Trophoblast cell (in vitro differentiated cells and primary cell): ENCODE measurements around the gene HMCES.
A peak's percentile ranks its signal among the peaks of the same experiment; 100 is the strongest.

Source experiments
- DNase-seq, 2 donors: peaks; one replicate each; pipeline ENCODE4 v3.0.0-alpha.2; 2016
- H2AFZ ChIP-seq: 2 replicates; pipeline ENCODE4 v1.6.1; 2013; ENCODE audit warnings: low read length, moderate library complexity, mild to moderate bottlenecking; ENCODE audit not compliant: insufficient read depth, poor library complexity
- H2AK5ac ChIP-seq: 2 replicates; pipeline ENCODE4 v1.6.1; 2013; ENCODE audit warnings: mild to moderate bottlenecking, low read length
- H2BK120ac ChIP-seq: 2 replicates; pipeline ENCODE4 v1.6.1; 2013; ENCODE audit warnings: low read length, mild to moderate bottlenecking, moderate library complexity; ENCODE audit not compliant: insufficient read depth, poor library complexity
- H2BK12ac ChIP-seq: 2 replicates; pipeline ENCODE4 v1.6.1; 2013; ENCODE audit warnings: mild to moderate bottlenecking, low read length, moderate library complexity
- H2BK5ac ChIP-seq: 2 replicates; pipeline ENCODE4 v1.6.1; 2013; ENCODE audit warnings: low read length, low read depth, moderate library complexity, mild to moderate bottlenecking; ENCODE audit not compliant: poor library complexity
- H3K14ac ChIP-seq: 2 replicates; pipeline ENCODE4 v1.6.1; 2013; ENCODE audit warnings: mild to moderate bottlenecking, low read length
- H3K18ac ChIP-seq: 2 replicates; pipeline ENCODE4 v1.6.1; 2013; ENCODE audit warnings: mild to moderate bottlenecking, low read length
- H3K23ac ChIP-seq: 2 replicates; pipeline ENCODE4 v1.6.1; 2013; ENCODE audit warnings: low read length
- H3K27ac ChIP-seq: 2 replicates; pipeline ENCODE4 v1.5.1; 2013; ENCODE audit warnings: low read depth, mild to moderate bottlenecking, inconsistent platforms, low read length, moderate library complexity
- H3K27me3 ChIP-seq: 2 replicates; pipeline ENCODE4 v1.6.1; 2013; ENCODE audit warnings: inconsistent platforms, mild to moderate bottlenecking, low read length, moderate library complexity; ENCODE audit not compliant: insufficient read depth
- H3K36me3 ChIP-seq, 2 experiments: 1 replicate in 1 of 2; 2 replicates in 1 of 2; pipeline ENCODE4 v1.6.1; 2013; ENCODE audit warnings: low read length in 2 of 2, mild to moderate bottlenecking in 2 of 2, moderate library complexity in 1 of 2; ENCODE audit not compliant: insufficient read depth in 2 of 2, control insufficient read depth in 1 of 2
- H3K4ac ChIP-seq: 2 replicates; pipeline ENCODE4 v1.6.1; 2013; ENCODE audit warnings: low read depth, mild to moderate bottlenecking, low read length, moderate library complexity
- H3K4me1 ChIP-seq, 2 experiments: 1 replicate in 1 of 2; 2 replicates in 1 of 2; pipeline ENCODE4 v1.6.1; 2013; ENCODE audit warnings: low read length in 2 of 2, mild to moderate bottlenecking in 2 of 2, moderate library complexity in 1 of 2; ENCODE audit not compliant: insufficient read depth in 2 of 2, control insufficient read depth in 1 of 2
- H3K4me2 ChIP-seq: 2 replicates; pipeline ENCODE4 v1.6.1; 2013; ENCODE audit warnings: inconsistent platforms, mild to moderate bottlenecking, low read length, moderate library complexity
- H3K4me3 ChIP-seq: 2 replicates; pipeline ENCODE4 v1.5.1; 2013; ENCODE audit warnings: mild to moderate bottlenecking, low read depth, low read length, inconsistent platforms
- H3K79me1 ChIP-seq: one replicate; pipeline ENCODE4 v1.6.1; 2013; ENCODE audit warnings: low read length
- H3K79me2 ChIP-seq: 2 replicates; pipeline ENCODE4 v1.6.1; 2013; ENCODE audit warnings: low read length, mild to moderate bottlenecking; ENCODE audit not compliant: control insufficient read depth, insufficient read depth, poor library complexity
- H3K9ac ChIP-seq: 2 replicates; pipeline ENCODE4 v1.6.1; 2013; ENCODE audit warnings: mild to moderate bottlenecking, low read length
- H3K9me3 ChIP-seq: 2 replicates; pipeline ENCODE4 v1.6.1; 2013; ENCODE audit warnings: low read depth, mild to moderate bottlenecking, control low read depth, inconsistent platforms, low read length; ENCODE audit not compliant: insufficient read depth
- H4K12ac ChIP-seq: 2 replicates; pipeline ENCODE4 v1.6.1; 2013; ENCODE audit warnings: low read depth, mild to moderate bottlenecking, low read length, moderate library complexity
- H4K8ac ChIP-seq: 2 replicates; pipeline ENCODE4 v1.6.1; 2013; ENCODE audit warnings: low read depth, mild to moderate bottlenecking, low read length, moderate library complexity
- H4K91ac ChIP-seq: one replicate; pipeline ENCODE4 v1.6.1; 2013; ENCODE audit warnings: low read depth, mild to moderate bottlenecking, low read length, moderate library complexity
- WGBS: extraction: QIAGEN DNeasy Blood & Tissue Kit; methylation state at CpG from one replicate; pipeline ENCODE4 v1.1.7; 2013; ENCODE audit warnings: missing lambda C conversion rate; ENCODE audit not compliant: insufficient read length, insufficient coverage; ENCODE audit errors: extremely low coverage; 5-methylcytosine and 5-hydroxymethylcytosine counted together

HMCES gene

DNA sequence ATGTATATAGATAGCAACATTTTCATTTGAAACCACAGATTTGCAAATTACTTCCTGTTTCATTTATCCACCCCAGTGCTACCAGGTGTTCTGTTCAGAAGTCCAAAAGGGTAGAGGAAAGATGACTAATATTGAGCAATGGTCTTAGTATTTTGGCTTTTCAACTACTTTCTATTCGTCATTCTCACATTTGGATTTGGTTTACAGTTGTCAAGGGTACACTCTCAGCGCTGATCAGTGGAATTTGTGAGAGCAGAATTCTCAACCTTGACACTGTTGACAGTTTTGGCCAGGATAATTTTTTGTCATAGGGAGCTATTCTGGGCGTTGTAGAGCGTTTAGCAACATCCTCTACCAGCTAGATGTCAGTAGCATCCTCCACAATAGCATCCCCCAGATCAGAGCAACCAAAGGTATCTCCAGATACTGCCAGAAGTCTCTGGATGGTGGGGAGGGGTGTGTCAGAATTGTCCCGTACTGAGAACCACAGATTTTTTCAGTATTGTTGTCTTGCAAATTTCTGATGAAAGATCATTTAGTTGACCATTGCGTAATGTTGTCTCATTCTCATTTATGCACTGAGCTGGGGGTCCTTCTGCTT, 4.2 kb downstream of the HMCES start:
- Histone ChIP-seq H3K4me1 (peaks cover 0 to 4% of the 10 kb centered on the region in 2 experiments), H3K79me2 (peaks cover 6% of the 10 kb centered on the region), H3K79me1 (peaks cover 9% of the 10 kb centered on the region), H3K27ac (no peak overlapping the region), H3K23ac (peak overlapping the region; percentile 81), H2AFZ (no peak overlapping the region), H4K91ac (no peak overlapping the region), H3K36me3 (peaks cover 1 to 6% of the 10 kb centered on the region in 2 experiments), H4K12ac (no peak overlapping the region), H3K4me3 (no peak overlapping the region), H4K8ac (no peak overlapping the region), H3K14ac (no peak overlapping the region), H2BK120ac (no peak overlapping the region), H3K4me2 (no peak overlapping the region), H3K9ac (no peak overlapping the region), H2BK12ac (no peak overlapping the region), H3K18ac (no peak overlapping the region), H3K4ac (no peak overlapping the region), H2AK5ac (no peak overlapping the region), H3K27me3 (no peaks in the 10 kb centered on the region), H3K9me3 (no peaks in the 10 kb centered on the region), H2BK5ac (no peak overlapping the region)
- DNase-seq, result no peak
- WGBS, result no CpG with 5 or more reads among the region's 6 CpGs

GRCh38 chr3:129286081-129286480, 7.4 kb downstream of the HMCES start:
- no peaks in the 10 kb centered on the region for H3K27me3 ChIP-seq
- H3K14ac ChIP-seq, result no peak overlapping the region
- H3K4me3 ChIP-seq, result no peak overlapping the region
- H4K91ac ChIP-seq, result no peak overlapping the region
- H3K79me1 ChIP-seq, result no peaks in the 10 kb centered on the region
- H2AFZ ChIP-seq, result no peak overlapping the region
- H3K23ac ChIP-seq, result no peak overlapping the region
- H3K4me2 ChIP-seq, result no peak overlapping the region
- no peak overlapping the region for H4K8ac ChIP-seq
- H3K27ac ChIP-seq, result no peak overlapping the region
- no peak overlapping the region for H2BK120ac ChIP-seq
- H3K36me3 ChIP-seq, result peaks cover 19 to 20% of the 10 kb centered on the region in 2 experiments
- WGBS, result no CpG with 5 or more reads among the region's 2 CpGs
- no peak overlapping the region for H3K9ac ChIP-seq
- no peak overlapping the region for H3K18ac ChIP-seq
- H4K12ac ChIP-seq, result no peak overlapping the region
- no peak overlapping the region for H2BK12ac ChIP-seq
- no peak overlapping the region for H2BK5ac ChIP-seq
- H3K79me2 ChIP-seq, result no peaks in the 10 kb centered on the region
- no peaks in the 10 kb centered on the region for H3K9me3 ChIP-seq
- no peak overlapping the region for H3K4ac ChIP-seq
- H2AK5ac ChIP-seq, result no peak overlapping the region
- DNase-seq, result no peak
- no peaks in the 10 kb centered on the region for H3K4me1 ChIP-seq

DNA sequence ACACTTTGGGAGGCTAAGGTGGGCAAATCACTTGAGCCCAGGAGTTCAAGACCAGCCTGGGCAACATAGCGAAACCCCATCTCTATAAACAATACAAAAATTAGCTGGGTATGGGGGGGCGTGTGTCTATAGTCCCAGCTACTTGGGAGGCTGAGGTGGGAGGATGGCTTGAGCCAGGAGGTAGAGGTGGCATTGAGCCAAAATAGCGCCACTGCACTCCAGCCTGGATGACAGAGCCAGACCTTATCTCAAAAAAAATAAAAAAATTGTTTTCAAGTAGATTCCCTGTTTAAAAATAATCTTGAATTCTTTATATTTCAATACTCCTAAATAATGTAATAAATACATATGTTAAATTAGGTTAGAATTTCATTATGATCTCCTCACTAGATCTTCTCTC, 9.8 kb downstream of the HMCES start:
- H3K27ac ChIP-seq, result no peak overlapping the region
- H2BK120ac ChIP-seq, result no peak overlapping the region
- H3K79me1 ChIP-seq, result no peaks in the 10 kb centered on the region
- H3K4me3 ChIP-seq, result no peak overlapping the region
- H3K9ac ChIP-seq, result no peak overlapping the region
- H3K18ac ChIP-seq, result no peak overlapping the region
- no peak overlapping the region for H2BK5ac ChIP-seq
- peaks cover 18 to 24% of the 10 kb centered on the region in 2 experiments for H3K36me3 ChIP-seq
- H3K79me2 ChIP-seq, result no peaks in the 10 kb centered on the region
- H2AK5ac ChIP-seq, result no peak overlapping the region
- no CpG with 5 or more reads among the region's 3 CpGs for WGBS
- no peak overlapping the region for H3K14ac ChIP-seq
- no peak overlapping the region for H3K4ac ChIP-seq
- H4K12ac ChIP-seq, result no peak overlapping the region
- no peak overlapping the region for H2BK12ac ChIP-seq
- no peaks in the 10 kb centered on the region for H3K27me3 ChIP-seq
- H3K23ac ChIP-seq, result no peak overlapping the region
- no peak overlapping the region for H3K4me2 ChIP-seq
- DNase-seq, result no peak
- no peak overlapping the region for H2AFZ ChIP-seq
- H3K4me1 ChIP-seq, result no peaks in the 10 kb centered on the region
- H4K8ac ChIP-seq, result no peak overlapping the region
- H4K91ac ChIP-seq, result no peak overlapping the region
- H3K9me3 ChIP-seq, result no peaks in the 10 kb centered on the region

- Histone ChIP-seq H3K9me3 (no peaks in the 10 kb centered on the region), H3K4me2 (no peak overlapping the region), H2BK120ac (no peak overlapping the region), H3K18ac (no peak overlapping the region), H3K4me1 (no peaks in the 10 kb centered on the region), H4K91ac (no peak overlapping the region), H3K27ac (no peak overlapping the region), H3K4ac (no peak overlapping the region), H2BK12ac (no peak overlapping the region), H3K27me3 (no peaks in the 10 kb centered on the region), H3K4me3 (no peak overlapping the region), H3K14ac (no peak overlapping the region), H3K79me2 (no peaks in the 10 kb centered on the region), H3K79me1 (no peaks in the 10 kb centered on the region), H2AK5ac (no peak overlapping the region), H3K36me3 (peaks cover 18 to 26% of the 10 kb centered on the region in 2 experiments), H4K12ac (no peak overlapping the region), H2AFZ (no peak overlapping the region), H3K9ac (no peak overlapping the region), H2BK5ac (no peak overlapping the region), H3K23ac (no peak overlapping the region), H4K8ac (no peak overlapping the region)
- DNase-seq, result no peak
- no CpG with 5 or more reads among the region's 6 CpGs for WGBS
Measured at GRCh38 chr3:129289201-129289921, 10.7 kb downstream of the HMCES start.
